Gastrocnemius medialis (tissue), 4 donors: ENCODE measurements around the gene HNRNPA3.

Source experiments
- POLR2A ChIP-seq, 2 donors: fragments of 450-650 bp; IDR thresholded peaks; one replicate each; pipeline ENCODE4 v1.6.1; 2017; ENCODE audit warnings: antibody characterized with exemption in 2 of 2, mild to moderate bottlenecking in 2 of 2, moderate library complexity in 2 of 2
- TF ChIP-seq, protein P1 (sequence below), 5 experiments: fragments of 450-650 bp in 3 of 5; fragments of 200-600 bp in 2 of 5; sonication (generic) in 2 of 5; IDR thresholded peaks in 4 of 5; conservative IDR thresholded peaks in 1 of 5; 1 replicate in 4 of 5; 2 replicates in 1 of 5; pipeline ENCODE4 v1.5.1; 2016 to 2019; ENCODE audit warnings: antibody characterized with exemption in 5 of 5, mild to moderate bottlenecking in 3 of 5, moderate library complexity in 3 of 5

DNA sequence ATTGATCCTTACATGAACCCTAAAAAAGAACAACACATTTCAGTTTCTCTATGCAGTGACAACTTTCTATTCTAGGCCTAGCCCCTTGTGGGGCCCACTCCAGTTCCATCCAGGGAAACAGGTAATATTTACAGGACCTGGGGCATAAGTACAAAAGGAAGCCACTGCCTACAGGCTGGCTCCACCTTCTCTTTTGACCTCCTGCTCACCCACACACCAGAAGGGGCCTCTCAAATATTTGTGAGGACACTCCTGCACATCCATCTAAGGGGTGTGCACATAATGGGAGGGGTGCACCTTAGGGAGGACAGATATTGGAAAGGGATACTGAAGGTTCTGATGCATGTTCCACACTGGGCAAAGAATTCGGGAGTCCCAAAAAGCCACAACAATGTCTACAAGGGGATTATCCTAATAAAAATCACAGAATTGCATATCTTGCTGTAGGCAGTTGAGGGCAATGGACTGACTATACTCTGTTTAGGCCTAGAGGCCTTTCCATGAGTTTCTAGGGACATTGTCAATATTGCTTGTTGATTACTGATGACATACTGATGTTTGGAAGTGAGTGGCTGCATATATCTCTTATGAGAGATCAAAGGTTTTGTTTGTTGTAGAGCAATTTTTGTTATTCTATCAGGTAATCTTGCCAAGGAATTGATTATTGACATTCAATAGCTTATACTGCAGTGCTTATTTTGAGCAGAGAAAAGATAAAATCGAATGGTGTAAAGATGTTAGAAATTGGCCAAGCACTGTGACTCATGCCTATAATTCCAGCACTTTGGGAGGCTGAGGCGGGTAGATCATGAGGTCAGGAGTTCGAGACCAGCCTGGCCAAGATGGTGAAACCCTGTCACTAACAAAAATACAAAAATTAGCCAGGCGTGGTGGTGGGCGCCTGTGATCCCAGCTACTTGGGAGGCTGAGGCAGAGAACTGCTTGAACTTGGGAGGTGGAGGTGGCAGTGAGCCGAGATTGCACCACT is 23.8 kb upstream of the HNRNPA3 start:
- TF ChIP-seq, protein P1, sequence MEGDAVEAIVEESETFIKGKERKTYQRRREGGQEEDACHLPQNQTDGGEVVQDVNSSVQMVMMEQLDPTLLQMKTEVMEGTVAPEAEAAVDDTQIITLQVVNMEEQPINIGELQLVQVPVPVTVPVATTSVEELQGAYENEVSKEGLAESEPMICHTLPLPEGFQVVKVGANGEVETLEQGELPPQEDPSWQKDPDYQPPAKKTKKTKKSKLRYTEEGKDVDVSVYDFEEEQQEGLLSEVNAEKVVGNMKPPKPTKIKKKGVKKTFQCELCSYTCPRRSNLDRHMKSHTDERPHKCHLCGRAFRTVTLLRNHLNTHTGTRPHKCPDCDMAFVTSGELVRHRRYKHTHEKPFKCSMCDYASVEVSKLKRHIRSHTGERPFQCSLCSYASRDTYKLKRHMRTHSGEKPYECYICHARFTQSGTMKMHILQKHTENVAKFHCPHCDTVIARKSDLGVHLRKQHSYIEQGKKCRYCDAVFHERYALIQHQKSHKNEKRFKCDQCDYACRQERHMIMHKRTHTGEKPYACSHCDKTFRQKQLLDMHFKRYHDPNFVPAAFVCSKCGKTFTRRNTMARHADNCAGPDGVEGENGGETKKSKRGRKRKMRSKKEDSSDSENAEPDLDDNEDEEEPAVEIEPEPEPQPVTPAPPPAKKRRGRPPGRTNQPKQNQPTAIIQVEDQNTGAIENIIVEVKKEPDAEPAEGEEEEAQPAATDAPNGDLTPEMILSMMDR (IDR thresholded peaks at IDR 0.05 in 4 of 5, conservative IDR thresholded peaks at IDR 0.05 in 1 of 5): no peak
- no peak for TF ChIP-seq POLR2A (IDR thresholded peaks at IDR 0.05)
